Measurements from ENCODE around the gene LIN37. TPM values are rescaled to one million over a fixed set of nuclear protein-coding genes. Genes with fewer than 3 reads are reported as not detected.
"Not testable (repeated sequence)": the region's sequence is repeated elsewhere in the genome, so short reads cannot be mapped to it uniquely, and the experiment has no call there.

Gene LIN37
- total RNA-seq, 1 donor from 2014 or later = 12.9 TPM

DNA sequence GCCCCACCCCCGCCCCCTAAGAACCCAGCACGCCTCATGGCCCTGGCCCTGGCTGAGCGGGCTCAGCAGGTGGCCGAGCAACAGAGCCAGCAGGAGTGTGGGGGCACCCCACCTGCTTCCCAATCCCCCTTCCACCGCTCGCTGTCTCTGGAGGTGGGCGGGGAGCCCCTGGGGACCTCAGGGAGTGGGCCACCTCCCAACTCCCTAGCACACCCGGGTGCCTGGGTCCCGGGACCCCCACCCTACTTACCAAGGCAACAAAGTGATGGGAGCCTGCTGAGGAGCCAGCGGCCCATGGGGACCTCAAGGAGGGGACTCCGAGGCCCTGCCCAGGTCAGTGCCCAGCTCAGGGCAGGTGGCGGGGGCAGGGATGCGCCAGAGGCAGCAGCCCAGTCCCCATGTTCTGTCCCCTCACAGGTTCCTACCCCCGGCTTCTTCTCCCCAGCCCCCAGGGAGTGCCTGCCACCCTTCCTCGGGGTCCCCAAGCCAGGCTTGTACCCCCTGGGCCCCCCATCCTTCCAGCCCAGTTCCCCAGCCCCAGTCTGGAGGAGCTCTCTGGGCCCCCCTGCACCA is 38.9 kb downstream of the LIN37 start:
- DNase-seq (ENCODE audit: low spot score) = no peak

DNA sequence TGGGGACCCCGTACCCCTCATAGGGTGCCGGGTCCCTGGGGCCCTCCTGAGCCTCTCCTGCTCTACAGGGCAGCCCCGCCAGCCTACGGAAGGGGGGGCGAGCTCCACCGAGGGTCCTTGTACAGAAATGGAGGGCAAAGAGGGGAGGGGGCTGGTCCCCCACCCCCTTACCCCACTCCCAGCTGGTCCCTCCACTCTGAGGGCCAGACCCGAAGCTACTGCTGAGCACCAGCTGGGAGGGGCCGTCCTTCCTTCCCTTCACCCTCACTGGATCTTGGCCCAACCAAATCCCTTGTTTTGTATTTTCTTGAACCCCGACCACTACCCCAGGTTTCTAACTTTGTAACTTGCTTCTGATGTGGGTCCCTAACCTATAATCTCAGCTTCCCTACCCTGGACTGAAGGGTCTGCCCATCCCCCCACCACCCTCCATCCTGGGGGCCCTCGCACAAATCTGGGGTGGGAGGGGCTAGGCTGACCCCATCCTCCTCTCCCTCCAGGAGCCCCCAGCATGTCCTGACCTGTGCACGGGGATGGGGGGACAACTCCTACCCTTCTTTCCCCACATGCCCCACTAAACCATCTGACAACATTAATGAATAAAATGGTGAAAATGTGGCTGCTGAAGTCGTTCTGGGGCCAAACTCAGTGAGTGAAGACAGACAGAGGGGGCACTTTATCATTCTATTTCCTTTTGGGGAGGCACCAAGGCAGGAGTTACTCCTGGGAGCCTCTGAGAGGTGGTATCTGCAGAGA is 40.0 kb downstream of the LIN37 start:
- no peak for DNase-seq (ENCODE audit: low spot score)

GRCh38 chr19:35789195-35789977 is 41.0 kb downstream of the LIN37 start:
- no peak for DNase-seq (ENCODE audit: low spot score)

GRCh38 chr19:35789978-35790944 is 41.9 kb downstream of the LIN37 start:
- no peak for DNase-seq (ENCODE audit: low spot score)

DNA sequence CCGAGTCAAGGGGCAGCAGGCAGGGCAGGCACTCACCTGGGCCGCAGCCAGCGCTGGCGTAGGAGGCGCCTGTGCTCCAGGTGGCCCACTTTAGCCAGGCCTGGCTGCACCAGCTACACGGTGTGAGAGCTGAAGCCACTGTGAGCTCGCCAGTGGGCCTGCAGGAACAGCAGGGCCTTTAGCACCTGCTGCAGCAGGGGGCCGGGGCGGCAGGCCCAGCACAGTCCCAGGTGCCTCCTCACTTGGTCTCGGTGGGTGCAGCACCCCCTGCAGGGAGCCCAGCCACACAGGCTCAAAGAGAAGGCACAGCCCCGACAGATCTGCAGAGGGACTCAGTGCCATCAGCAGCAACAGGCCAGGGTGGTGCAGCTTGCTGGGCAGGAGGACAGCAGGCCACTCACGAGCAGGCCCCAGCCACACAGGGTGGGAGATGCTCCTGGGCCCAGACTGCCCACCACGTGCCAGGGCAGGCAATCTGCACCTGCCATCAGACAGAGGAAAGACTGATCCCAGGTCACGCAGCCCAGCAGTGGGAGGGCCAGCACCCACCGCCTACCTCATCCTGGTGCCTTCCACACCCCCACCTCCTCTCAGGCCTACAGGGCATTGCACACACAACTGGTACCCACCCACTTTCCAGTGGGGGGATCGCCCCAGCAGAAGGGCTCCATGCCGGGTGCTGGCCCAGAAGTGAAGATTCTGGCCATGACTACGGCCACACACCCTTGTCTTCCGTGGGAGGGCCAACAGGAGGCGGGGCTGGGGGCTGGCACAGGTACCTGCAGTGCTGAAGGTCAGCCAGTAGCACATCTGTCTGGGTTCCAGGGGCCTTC is 42.8 kb downstream of the LIN37 start:
- DNase-seq (ENCODE audit: low spot score) = no peak

- DNase-seq (ENCODE audit: low spot score) = no peak
Observed at GRCh38 chr19:35791814-35792279, 43.5 kb downstream of the LIN37 start.

DNA sequence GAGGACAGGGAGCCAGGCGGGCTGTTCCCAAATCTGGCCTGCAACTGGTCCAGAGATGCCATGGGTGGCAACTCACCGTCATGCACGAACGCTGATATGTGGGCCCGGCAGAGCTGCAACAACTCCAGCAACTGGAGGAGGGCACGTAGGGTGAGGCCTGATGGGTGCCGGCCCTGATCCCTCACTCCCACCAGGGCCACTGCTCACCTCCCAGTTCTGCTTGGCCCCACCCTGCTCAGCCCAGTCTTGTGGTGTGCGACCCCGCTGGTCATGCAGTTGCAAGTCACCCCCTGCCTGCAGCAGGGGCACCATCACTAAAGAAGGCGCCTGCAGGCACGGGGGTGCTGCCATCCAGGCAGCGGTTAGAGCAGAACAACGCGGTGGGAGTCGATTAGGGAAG is 43.9 kb downstream of the LIN37 start:
- no peak for DNase-seq (ENCODE audit: low spot score)

DNA sequence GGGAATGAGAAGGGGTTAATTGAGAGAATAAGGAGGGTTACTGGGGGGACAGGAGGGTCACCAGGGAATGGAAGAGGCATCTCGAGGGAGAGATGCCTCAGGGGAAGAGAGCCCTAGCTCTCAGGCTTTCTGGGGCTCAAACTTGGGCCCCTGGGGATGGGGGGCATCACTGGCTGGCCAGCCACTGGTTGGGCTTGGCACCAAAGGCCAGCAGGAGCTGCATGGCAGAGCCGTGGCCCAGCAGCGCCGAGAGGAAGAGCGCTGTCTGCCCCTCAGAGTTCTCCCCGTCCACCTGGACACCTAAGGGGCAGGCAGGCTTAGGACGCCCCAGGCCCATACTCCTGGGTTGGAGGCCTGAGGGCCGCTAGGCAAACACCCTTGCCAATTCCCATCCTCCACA is 44.5 kb downstream of the LIN37 start:
- DNase-seq (ENCODE audit: low spot score) = no peak

- no peak for DNase-seq (ENCODE audit: low spot score)
Observed at GRCh38 chr19:35793381-35794165, 45.2 kb downstream of the LIN37 start.

DNA sequence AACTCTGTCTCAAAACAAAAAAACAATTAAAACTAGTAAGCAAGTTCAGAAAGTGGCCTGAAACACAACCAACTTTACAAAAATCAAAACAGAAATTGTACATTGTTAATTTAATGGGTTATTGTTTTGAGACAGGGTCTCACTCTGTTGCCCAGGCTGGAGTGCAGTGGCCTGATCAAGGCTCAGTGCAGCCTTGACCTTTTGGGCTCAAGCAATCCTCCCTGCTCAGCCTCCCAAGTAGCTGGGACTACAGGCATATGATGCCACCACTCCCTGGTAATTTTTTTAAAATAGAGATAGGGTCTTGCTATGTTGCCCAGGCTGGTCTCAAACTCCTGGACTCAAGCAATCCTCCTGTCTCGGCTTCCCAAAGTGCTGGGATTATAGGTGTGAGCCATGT is 47.2 kb downstream of the LIN37 start:
- DNase-seq (ENCODE audit: low spot score) = not testable (repeated sequence)

- no peak for DNase-seq (ENCODE audit: low spot score)
Observed at GRCh38 chr19:35796645-35797542, 48.5 kb downstream of the LIN37 start.

DNA sequence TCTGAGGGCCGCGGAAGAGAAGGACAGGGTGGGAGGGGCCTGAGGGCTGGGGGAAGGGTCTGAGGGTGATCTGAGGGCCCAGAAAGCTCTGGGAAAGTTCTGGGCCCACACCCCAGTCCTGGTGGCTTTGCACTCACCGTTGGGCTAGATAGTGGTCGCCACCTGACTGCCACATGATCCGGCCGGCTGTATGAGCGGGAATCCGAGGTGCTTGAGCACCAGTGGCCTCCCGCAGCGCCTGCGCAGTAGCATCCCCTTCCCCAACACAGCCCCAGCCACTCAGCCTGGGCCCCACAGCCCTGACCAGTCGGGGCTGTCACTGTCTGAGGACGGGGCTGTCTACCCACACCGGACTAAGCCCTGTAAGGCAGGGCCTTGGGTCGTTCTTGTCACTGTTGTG is 49.3 kb downstream of the LIN37 start:
- no peak for DNase-seq (ENCODE audit: low spot score)

DNA sequence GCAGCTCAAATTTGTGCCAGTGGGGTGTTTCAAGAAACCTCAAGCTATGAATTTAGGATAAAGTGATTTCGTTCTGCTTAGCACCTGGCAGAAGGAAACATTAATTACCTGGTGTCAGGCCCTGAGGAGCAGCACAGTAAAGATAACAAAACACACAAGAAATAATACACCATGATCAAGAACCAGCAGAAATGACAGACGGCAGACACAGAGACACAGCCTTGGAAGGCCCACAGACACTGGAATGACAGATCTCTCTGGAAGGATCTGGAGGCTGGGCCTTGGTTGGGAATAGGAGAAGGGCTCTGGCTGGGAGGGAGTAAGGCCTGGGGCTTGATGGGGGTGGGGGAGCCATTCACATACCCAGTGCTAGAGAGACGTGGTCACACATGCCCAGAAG is 53.5 kb downstream of the LIN37 start:
- DNase-seq (ENCODE audit: low spot score) = no peak

Other genes with a start within 250 kb of the LIN37 start
- 3.1 TPM for gene DMKN, start 234.9 kb upstream of the LIN37 start, total RNA-seq
- gene SBSN, start 220.3 kb upstream of the LIN37 start, total RNA-seq = not detected
- gene GAPDHS, start 215.1 kb upstream of the LIN37 start, total RNA-seq = not detected
- 86.8 TPM for gene TMEM147, start 202.9 kb upstream of the LIN37 start, total RNA-seq
- not detected for gene ATP4A, start 184.9 kb upstream of the LIN37 start, total RNA-seq
- not detected for gene PMIS2, start 162.4 kb upstream of the LIN37 start, total RNA-seq
- 6.4 TPM for gene HAUS5, start 135.8 kb upstream of the LIN37 start, total RNA-seq
- 63.9 TPM for gene RBM42, start 119.5 kb upstream of the LIN37 start, total RNA-seq
- 0.74 TPM for gene ETV2, start 106.8 kb upstream of the LIN37 start, total RNA-seq
- gene COX6B1, start 100.3 kb upstream of the LIN37 start, total RNA-seq = 362 TPM
- gene UPK1A, start 82.1 kb upstream of the LIN37 start, total RNA-seq = 0.45 TPM
- gene ZBTB32, start 44.0 kb upstream of the LIN37 start, total RNA-seq = not detected
- 33.5 TPM for gene KMT2B, start 30.6 kb upstream of the LIN37 start, total RNA-seq
- gene IGFLR1, start 6.1 kb upstream of the LIN37 start, total RNA-seq = 10.8 TPM
- gene U2AF1L4, start 3.2 kb upstream of the LIN37 start, total RNA-seq = 12.8 TPM
- gene PSENEN, start 2.9 kb upstream of the LIN37 start, total RNA-seq = 66.8 TPM
- gene HSPB6, start 8.5 kb downstream of the LIN37 start, total RNA-seq = 506 TPM
- 16.6 TPM for gene PROSER3, start 9.6 kb downstream of the LIN37 start, total RNA-seq
- gene ARHGAP33, start 27.0 kb downstream of the LIN37 start, total RNA-seq = 2.7 TPM
- gene PRODH2, start 64.3 kb downstream of the LIN37 start, total RNA-seq = not detected
- gene NPHS1, start 103.9 kb downstream of the LIN37 start, total RNA-seq = not detected
- gene KIRREL2, start 108.3 kb downstream of the LIN37 start, total RNA-seq = not detected
- 3.5 TPM for gene APLP1, start 120.0 kb downstream of the LIN37 start, total RNA-seq
- gene NFKBID, start 152.0 kb downstream of the LIN37 start, total RNA-seq = 33.3 TPM
- 20.9 TPM for gene HCST, start 154.0 kb downstream of the LIN37 start, total RNA-seq
- 201 TPM for gene TYROBP, start 159.7 kb downstream of the LIN37 start, total RNA-seq
- 11.5 TPM for gene LRFN3, start 187.8 kb downstream of the LIN37 start, total RNA-seq
- 8.2 TPM for gene SDHAF1, start 246.6 kb downstream of the LIN37 start, total RNA-seq